C4-2B (cell line): ENCODE data around the gene ANO2.

Source experiments
- CTCF ChIP-seq: fragments of 450-650 bp; conservative IDR thresholded peaks from 2 replicates; pipeline ENCODE4 v1.5.1; 2017; ENCODE audit warnings: mild to moderate bottlenecking
- ZFX ChIP-seq: fragments of 450-650 bp; IDR thresholded peaks from 2 replicates; pipeline ENCODE4 v1.6.1; 2017

DNA sequence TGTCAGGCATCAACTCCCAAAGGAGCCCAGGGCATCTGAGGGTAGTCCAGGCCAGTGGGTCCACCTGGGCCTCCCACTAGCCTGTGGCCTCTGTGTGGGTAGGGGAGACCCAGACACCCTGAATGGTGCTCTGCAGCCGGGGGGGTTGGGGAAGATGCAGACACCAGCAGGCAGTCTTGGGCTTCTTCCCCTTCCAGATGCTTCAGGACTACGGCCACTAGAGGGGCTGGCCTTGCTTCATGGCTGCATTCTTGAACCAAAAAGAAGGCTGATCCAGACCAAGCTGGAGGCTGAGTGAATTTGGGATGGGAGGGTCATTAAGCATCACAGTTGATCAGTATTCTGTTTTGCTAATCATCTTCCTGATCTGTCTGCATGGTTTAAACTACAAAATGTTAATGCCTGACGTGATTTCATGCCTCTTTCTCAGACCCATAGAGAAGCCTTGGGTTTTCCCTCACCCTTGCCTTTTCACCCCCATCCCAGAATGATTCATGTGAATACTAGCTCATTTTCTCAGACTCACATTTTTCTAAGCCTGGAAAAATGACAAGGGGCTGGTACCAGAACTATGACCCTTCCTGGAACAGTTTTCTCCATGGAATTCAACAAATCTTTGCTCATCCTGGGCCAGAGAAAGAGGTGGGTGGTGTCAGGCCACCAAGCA lies 379.0 kb downstream of the ANO2 start:
- no peak for TF ChIP-seq CTCF
- TF ChIP-seq ZFX = no peak
